HG03342 (cell line): ENCODE results near the gene SMIM5.

Source experiments
- ATAC-seq: cut with Tn5 transposase; IDR thresholded peaks from one replicate; pipeline ENCODE4 v1.9.1; 2021; ENCODE audit warnings: mild to moderate bottlenecking, moderate library complexity; ENCODE audit not compliant: unreplicated experiment

SMIM5 gene

DNA sequence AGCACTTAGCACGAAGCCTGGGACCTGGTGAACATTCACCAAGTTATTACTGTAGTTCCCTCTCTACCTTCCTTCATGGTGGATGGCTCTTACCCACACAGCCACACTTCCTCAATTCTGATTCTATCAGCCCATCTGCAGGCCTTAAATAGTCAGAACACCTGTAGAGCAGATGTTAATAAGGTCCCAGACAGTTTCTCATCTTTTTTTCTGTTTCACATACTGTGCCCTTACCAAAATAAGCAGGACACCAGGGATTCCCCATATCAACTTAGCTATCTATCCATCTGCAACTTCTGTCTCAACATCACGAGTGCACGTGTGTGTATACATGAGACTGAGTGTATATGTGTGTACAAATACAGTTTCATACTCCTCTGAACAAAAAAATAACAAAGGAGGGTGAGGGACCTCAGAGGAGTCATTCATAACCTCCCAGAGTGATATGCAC lies 30.9 kb downstream of the SMIM5 start:
- ATAC-seq: peak; percentile 66

DNA sequence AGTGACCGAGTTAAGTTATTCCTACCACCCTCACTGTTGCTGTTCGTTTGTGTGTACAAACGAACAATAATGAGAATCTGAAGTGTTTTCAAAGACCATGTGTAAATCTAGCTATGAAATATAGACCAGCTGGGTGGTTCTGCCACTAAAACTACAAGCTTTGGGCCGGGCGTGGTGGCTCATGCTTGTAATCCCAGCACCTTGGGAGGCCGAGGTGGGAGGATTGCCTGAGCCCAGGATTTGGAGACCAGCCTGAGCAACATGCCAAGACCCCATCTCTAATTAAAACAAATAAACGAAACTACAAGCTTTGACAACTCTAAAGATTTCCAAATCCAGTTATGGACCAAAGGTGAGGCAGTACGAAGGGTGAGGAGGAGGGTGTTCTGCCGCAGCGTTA lies 32.7 kb downstream of the SMIM5 start:
- ATAC-seq: no peak

DNA sequence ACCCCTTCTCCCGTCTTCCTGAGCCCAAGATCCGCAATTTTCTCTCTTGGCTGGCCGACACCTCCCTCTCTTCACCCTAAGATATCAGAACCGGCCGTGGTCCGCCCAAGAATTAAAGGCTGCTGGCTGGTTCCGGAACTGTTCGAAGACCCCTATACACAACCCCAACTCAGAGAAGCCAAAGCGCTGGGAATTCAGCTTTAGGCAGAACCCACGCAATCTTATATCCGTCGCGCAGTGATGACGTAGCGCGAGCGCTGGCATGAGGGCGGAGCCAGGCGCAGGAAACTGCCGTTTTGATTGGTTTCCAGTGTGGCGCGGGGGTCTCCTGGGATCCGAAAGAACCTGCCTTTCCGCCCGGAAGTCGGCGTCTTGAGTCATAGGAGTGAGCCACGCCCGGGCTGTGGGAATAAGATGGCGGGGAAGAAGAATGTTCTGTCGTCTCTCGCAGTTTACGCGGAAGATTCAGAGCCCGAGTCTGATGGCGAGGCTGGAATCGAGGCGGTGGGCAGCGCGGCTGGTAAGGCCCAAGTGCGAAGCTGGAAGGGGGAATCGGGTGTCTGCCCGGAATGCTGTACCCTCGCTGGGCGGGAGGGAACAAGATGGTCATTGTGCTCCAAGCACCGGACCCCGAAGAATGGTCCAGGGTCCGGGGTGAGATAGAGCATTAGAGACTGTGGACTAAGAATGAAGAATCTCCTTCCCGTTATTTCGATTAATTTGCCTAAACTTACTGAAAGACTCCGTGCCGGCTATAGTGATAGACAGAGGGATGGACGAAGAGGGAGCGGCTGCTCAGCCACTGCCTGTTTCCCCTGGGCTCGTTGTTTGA lies 33.9 kb downstream of the SMIM5 start, which contains the start of the genes RECQL5 and SAP30BP:
Gene RECQL5 (minus strand): TSS at position 196 of the 832 bp plus-strand sequence. CDS start 597 bp downstream, outside the sequence.
Gene SAP30BP (plus strand): TSS at position 380 of the 832 bp plus-strand sequence. CDS start 35 bp downstream, at position 415.
- ATAC-seq: peak; percentile 71

DNA sequence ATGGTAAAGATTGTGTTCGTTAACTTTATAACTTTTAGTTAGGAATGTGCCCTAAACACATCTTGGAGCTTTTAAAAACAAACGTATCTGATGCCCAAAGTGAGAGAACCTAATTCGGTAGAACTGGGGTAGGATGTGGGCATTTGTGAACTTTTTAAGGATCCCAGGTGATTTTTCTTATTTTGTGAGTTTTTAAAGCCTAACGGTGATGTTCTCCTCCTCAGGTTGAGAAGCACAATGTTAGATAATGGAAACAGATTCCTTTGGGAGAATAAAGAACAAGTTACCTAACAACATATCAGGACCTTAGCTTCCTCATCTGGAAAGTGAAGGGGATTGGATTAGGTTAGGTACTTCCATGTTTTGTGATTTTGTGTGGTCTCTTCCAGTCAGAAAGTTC lies 34.6 kb downstream of the SMIM5 start:
- no peak for ATAC-seq

DNA sequence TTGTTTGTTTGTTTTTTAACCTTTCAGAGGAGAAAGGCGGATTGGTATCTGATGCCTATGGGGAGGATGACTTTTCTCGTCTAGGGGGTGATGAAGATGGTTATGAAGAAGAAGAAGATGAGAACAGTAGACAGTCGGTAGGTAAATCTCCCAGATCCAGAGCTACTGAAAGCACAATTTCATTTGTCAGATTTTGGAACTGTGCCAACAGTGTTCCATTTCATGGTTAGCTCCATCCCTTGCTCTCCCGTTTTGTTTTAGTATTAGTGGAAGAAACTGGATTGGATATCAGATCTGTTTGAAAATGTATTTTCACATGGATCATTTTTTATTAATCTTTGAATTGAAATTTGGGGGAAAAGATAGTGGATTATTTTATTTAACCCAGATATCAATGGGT lies 35.3 kb downstream of the SMIM5 start:
- no peak for ATAC-seq

DNA sequence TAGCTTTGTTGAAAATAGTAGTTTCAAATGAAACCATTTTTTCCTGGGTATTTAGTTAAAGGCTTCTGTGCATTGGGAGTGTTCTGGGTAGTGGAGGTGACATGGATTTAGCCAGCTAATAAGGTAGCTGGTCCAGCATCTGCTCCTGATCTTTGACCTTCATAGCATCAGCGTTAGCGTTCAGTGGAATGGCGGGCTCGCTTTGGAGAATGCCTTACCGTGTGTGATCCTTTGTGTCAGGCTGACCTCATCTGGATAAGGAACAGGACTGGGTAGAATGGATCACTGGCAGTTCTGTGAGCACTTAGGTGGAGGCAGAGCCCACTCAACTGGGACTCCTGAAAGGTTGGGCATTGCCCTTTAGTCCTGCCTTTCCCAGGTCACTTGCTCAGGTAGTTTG lies 37.6 kb downstream of the SMIM5 start:
- no peak for ATAC-seq

DNA sequence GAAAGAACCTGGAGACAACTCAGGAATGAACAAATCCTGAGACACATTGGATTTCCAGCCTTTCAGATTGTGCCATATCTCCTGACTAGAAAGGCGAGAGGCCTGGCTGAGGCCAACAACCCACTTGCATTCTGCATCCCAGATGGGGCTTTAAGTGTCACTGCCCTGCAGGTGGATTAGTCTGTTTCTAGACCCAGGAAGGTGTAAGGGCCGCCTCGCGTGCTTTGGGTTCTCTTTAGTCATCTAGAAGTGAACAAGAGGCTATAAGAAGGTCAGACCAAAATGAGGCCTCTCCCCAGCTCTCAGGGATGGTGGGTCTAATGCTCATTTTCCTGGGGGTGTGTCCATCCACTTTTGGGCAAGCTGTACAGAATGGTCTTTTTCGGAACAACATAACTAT lies 38.8 kb downstream of the SMIM5 start:
- ATAC-seq: no peak

DNA sequence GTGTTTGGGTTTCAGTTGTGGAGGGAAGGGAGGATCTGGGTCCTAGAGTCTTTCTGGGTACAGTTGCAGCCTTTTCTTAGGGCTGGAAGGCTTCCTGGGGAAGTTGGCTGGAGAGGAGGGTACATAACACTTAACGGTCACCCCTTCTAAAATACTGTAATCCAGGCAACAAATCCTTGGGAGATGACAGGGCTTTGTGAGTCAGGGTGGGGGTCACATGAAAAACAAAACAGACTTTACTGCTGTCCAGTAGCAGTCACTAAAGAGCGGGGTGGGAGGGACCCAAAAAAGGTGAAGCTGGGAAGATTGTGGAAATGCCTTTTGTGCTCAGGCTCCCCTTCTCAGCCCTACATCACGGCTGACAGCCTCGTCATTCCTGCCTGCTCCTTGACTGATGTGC lies 40.3 kb downstream of the SMIM5 start:
- ATAC-seq: no peak

GRCh38 chr17:75676461-75676860 lies 43.2 kb downstream of the SMIM5 start:
- no peak for ATAC-seq

GRCh38 chr17:75679706-75680211 lies 46.5 kb downstream of the SMIM5 start:
- no peak for ATAC-seq

GRCh38 chr17:75680431-75680830 lies 47.2 kb downstream of the SMIM5 start:
- ATAC-seq: no peak

DNA sequence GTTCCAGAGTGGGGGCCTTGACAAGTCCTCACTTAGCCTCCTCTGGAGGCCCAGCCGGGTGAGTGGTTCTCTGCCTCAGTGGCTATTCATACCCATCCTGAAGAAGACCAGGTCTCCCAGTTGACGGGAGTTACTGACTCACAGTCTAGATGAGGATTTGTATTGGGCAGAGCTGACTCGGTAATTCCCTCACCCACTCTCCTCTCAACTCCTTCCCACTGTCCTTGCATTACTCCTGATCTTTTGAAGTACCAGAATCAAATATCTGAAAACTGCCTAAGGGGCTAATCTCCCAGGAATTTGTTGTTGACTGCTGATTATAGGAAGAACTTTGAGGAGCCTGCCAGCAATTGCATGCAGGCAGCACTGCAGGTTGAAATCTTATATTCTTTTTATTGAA lies 48.1 kb downstream of the SMIM5 start:
- ATAC-seq: no peak

DNA sequence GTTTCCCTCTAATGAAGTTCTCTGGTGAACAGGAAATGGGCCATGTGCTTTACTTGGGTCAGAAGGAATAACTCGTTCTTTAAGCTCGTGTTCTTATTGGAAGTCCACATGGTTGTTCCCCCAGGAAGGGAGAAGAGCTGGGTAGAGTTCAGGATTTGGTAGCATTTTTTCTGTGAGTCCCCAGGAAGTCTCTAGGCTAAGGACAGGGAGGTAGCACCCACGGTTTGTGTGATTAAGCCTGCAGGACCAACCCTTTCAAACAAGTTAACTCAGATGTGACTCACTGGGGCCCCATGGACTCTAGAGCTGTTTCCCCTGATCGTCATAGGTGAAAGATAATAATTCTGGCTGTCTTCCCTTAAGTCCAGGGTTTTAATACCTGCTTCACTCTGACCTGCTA lies 50.3 kb downstream of the SMIM5 start:
- ATAC-seq: no peak

DNA sequence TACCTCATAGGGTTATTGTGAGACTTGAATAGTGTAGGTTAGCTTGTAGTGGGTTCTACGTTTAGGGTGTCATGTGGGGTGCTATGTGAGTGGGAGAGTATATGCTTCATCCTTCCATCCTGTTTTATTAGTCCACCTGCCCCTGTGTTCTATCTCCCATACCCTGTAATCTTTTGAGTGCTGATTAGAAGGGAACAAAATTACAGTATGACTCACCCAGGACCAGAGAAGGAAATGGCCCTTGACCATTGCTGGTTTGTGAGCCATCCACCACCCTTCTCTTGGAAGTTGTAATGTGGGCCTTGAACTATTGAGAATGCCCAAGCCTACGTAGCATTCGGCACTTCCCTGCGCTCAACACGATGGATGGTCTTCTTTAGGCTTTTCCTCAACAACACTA lies 51.0 kb downstream of the SMIM5 start:
- no peak for ATAC-seq

- ATAC-seq: no peak
These were observed 51.7 kb downstream of the SMIM5 start for GRCh38 chr17:75684924-75685323.

DNA sequence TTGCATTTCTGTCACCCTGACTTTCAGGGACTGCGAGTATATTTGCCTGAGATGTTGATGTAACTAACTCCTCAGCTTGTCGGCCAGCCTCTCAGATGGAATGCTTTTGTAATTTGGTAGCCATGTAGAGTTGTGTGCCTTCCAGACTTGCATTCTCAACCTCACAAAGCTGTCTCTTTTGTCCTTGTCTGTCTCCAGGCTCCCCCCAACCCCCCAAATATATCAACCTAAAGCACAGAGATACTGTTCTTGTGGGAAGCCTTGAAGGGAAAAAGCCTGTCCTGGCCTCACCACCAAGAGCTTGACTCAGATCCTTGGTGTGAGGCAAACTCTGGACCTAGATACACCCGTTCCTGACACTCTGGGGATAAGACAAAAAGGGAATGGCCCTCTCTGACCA lies 52.3 kb downstream of the SMIM5 start:
- ATAC-seq: no peak

DNA sequence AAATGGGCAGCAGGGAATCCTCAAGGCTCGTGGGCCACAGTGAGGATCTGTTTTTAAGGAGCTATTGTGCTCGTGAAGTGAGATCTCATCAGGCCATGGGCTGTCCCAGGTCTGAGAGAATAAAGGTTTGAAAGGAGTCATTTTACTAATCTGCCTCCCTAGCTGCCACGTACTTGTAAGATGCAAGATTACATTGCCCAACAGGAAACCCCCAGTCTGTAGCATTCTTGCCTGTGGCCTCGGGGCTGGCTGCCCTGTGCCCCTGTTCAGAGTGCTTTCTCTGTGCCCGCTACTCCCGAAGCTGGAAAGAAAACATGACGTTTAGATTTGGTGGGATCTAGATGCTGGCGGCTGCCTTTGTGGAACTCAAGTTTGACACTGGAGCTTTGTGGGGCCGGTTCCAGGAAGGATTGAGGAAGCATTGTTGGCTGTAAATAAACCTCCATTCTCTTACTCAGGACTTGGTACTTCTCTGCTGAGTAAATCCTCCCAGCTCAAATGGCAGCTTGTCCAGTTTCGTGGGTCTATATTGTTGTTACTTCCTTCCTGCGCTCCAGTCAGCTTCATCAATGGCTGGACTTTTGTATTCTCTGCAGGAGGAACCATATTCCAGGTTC lies 55.1 kb downstream of the SMIM5 start:
- ATAC-seq: no peak

DNA sequence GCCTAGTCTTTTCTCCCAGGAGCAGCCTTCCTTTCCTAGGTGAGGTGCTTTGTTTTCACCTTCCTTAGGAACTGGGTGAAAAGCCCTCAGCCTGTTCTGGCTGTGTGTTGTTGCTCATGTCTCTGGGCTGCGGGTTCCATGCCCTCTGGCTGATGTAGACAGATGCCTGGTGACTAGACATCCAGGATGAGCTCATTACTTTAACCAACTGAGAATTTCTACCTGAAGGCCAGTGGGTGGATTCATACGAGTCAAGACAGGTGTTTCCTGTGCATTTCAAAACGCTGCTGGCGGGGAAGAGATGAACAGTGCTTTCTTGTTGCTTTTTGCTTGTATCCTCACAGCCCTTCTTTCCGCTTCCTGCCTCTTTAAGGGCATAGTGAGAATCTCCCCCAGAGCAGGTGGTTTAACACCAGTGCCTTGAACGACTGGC lies 56.2 kb downstream of the SMIM5 start:
- ATAC-seq: no peak
